Measurements from ENCODE around the gene TICAM1. TPM values are rescaled to one million over a fixed set of nuclear protein-coding genes. Genes with fewer than 3 reads are reported as not detected.

The TICAM1 gene
- total and polyA plus RNA-seq, 2 of the 13 experiments (the other 11 are each of a cell fraction or from before 2014, with no cell fraction given): 0.33 to 0.95 TPM

DNA sequence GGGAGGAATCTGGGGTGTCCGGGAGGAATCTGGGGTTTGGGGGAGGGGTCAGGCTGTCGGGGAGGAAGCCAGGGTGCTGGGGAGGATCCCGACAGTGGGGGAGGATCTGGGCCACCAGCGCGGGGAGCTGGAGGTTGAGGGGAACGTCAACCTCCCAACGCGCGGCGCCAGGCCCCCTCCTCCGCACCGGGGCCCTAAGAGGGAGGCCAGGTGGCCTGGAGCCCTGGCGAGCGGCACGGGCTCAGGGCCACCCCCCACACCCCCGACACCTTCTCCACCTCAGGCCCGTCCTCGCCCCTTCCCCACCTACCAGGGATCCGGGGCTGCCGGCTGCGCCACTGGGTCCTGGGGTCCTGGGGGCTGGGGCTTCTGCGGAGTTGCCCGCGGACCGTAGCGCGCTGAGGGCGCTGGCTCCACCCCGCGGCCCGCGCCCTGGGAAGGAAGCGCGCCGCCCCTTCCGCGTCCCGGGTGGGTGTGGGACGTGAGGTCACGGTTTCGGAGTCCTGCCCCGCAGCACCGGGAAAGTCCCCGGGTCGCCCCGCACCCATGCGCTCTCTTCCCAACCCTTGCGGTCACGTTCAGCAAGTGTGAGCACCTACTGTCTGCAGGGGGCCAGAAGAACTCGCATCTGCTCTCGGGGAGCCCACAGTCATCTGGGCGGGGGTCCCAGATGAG, at the start of gene TICAM1 (continued):
- TF ChIP-seq THAP11 (CRISPR knock-in tag; IDR thresholded peaks at IDR 0.05) (peak; percentile 31; the same call in 1 of the 2 replicates), ZNF784 (CRISPR knock-in tag; IDR thresholded peaks at IDR 0.05; ENCODE audit: borderline replicate concordance) (peak; percentile 51; the same call in 1 of the 2 replicates), ZNF678 (CRISPR knock-in tag; IDR thresholded peaks at IDR 0.05) (0 out of 2 replicates have a peak, but pooled peaks have one; percentile 76), PHF8 (CRISPR knock-in tag; IDR thresholded peaks at IDR 0.05) (peak; percentile 76), YEATS4 (CRISPR knock-in tag; IDR thresholded peaks at IDR 0.05; ENCODE audit: borderline replicate concordance) (peak; percentile 43; the same call in 1 of the 2 replicates), HOXA3 (CRISPR knock-in tag; IDR thresholded peaks at IDR 0.05) (peak; percentile 61), ZNF30 (CRISPR knock-in tag; IDR thresholded peaks at IDR 0.05) (0 out of 2 replicates have a peak, but pooled peaks have one; percentile 29), HBP1 (CRISPR knock-in tag; IDR thresholded peaks at IDR 0.05; ENCODE audit: low read depth) (peak; percentile 65; the same call in 1 of the 2 replicates), CC2D1A (CRISPR knock-in tag; IDR thresholded peaks at IDR 0.05) (no peak), ZBTB1 (CRISPR knock-in tag; IDR thresholded peaks at IDR 0.05; ENCODE audit: borderline replicate concordance) (peak; percentile 71; the same call in 1 of the 2 replicates), ZNF614 (CRISPR knock-in tag; IDR thresholded peaks at IDR 0.05; ENCODE audit: borderline replicate concordance) (peak; percentile 18; the same call in 1 of the 2 replicates), HNRNPK (IDR thresholded peaks at IDR 0.05; ENCODE audit: low read depth, low read length, poor library complexity, severe bottlenecking) (peak; percentile 79), ZNF234 (CRISPR knock-in tag; conservative IDR thresholded peaks at IDR 0.05) (0 out of 2 replicates have a peak, but pooled peaks have one; percentile 80)
- TF ChIP-seq, protein P1, sequence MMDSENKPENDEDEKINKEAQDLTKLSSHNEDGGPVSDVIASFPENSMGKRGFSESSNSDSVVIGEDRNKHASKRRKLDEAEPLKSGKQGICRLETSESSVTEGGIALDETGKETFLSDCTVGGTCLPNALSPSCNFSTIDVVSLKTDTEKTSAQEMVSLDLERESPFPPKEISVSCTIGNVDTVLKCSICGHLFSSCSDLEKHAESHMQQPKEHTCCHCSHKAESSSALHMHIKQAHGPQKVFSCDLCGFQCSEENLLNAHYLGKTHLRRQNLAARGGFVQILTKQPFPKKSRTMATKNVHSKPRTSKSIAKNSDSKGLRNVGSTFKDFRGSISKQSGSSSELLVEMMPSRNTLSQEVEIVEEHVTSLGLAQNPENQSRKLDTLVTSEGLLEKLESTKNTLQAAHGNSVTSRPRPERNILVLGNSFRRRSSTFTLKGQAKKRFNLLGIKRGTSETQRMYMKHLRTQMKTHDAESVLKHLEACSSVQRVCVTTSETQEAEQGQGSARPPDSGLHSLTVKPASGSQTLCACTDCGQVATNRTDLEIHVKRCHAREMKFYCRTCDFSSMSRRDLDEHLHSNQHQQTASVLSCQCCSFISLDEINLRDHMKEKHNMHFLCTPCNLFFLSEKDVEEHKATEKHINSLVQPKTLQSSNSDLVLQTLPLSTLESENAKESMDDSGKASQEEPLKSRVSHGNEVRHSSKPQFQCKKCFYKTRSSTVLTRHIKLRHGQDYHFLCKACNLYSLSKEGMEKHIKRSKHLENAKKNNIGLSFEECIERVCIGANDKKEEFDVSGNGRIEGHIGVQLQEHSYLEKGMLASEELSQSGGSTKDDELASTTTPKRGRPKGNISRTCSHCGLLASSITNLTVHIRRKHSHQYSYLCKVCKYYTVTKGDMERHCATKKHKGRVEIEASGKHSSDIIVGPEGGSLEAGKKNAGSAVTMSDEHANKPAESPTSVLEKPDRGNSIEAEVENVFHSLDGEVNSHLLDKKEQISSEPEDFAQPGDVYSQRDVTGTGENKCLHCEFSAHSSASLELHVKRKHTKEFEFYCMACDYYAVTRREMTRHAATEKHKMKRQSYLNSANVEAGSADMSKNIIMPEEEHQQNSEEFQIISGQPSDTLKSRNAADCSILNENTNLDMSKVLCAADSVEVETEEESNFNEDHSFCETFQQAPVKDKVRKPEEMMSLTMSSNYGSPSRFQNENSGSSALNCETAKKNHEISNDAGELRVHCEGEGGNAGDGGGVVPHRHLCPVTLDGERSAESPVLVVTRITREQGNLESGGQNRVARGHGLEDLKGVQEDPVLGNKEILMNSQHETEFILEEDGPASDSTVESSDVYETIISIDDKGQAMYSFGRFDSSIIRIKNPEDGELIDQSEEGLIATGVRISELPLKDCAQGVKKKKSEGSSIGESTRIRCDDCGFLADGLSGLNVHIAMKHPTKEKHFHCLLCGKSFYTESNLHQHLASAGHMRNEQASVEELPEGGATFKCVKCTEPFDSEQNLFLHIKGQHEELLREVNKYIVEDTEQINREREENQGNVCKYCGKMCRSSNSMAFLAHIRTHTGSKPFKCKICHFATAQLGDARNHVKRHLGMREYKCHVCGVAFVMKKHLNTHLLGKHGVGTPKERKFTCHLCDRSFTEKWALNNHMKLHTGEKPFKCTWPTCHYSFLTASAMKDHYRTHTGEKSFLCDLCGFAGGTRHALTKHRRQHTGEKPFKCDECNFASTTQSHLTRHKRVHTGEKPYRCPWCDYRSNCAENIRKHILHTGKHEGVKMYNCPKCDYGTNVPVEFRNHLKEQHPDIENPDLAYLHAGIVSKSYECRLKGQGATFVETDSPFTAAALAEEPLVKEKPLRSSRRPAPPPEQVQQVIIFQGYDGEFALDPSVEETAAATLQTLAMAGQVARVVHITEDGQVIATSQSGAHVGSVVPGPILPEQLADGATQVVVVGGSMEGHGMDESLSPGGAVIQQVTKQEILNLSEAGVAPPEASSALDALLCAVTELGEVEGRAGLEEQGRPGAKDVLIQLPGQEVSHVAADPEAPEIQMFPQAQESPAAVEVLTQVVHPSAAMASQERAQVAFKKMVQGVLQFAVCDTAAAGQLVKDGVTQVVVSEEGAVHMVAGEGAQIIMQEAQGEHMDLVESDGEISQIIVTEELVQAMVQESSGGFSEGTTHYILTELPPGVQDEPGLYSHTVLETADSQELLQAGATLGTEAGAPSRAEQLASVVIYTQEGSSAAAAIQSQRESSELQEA (CRISPR knock-in tag; IDR thresholded peaks at IDR 0.05; ENCODE audit: not compliant biosample characterization): peak; percentile 33
- TF ChIP-seq, protein P2, sequence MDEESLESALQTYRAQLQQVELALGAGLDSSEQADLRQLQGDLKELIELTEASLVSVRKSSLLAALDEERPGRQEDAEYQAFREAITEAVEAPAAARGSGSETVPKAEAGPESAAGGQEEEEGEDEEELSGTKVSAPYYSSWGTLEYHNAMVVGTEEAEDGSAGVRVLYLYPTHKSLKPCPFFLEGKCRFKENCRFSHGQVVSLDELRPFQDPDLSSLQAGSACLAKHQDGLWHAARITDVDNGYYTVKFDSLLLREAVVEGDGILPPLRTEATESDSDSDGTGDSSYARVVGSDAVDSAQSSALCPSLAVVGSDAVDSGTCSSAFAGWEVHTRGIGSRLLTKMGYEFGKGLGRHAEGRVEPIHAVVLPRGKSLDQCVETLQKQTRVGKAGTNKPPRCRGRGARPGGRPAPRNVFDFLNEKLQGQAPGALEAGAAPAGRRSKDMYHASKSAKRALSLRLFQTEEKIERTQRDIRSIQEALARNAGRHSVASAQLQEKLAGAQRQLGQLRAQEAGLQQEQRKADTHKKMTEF (CRISPR knock-in tag; IDR thresholded peaks at IDR 0.05): peak; percentile 45; the same call in 1 of the 2 replicates

Measured in HepG2 (cell line).